ENCODE measurements around the gene UBE2Q1. TPM values are rescaled to one million over a fixed set of nuclear protein-coding genes. Genes with fewer than 3 reads are reported as not detected.

The UBE2Q1 gene
- polyA plus RNA-seq, 1 donor (not counting 4 experiments of a cell fraction or from before 2014, with no cell fraction given) = 17.6 TPM

DNA sequence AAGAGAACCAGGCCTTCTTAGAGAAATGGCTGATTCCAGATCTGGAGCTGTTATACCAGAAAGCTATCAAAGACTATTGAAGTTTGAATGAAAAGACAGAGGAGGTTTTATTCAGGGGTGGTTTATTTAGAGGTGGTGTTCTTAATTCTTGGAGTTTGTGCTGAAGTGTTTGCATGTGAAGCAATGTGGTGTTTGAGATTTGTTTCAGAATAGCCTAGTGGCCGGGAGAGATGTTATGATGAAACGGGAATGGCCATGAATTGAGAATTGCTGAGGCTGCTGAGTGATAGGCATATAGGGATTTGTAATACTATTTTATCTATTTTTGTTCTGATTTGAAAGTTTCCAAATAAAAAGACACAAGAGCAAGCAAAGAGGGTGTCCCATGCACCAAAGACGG is 45.7 kb downstream of the UBE2Q1 start:
- H3K4me1 ChIP-seq (ENCODE audit: control insufficient read depth, extremely low read depth, insufficient read depth, low read length) = no peaks in the 10 kb centered on the region
- DNase-seq (ENCODE audit: low read depth, low spot score) = no peak
- TF ChIP-seq, protein P1, sequence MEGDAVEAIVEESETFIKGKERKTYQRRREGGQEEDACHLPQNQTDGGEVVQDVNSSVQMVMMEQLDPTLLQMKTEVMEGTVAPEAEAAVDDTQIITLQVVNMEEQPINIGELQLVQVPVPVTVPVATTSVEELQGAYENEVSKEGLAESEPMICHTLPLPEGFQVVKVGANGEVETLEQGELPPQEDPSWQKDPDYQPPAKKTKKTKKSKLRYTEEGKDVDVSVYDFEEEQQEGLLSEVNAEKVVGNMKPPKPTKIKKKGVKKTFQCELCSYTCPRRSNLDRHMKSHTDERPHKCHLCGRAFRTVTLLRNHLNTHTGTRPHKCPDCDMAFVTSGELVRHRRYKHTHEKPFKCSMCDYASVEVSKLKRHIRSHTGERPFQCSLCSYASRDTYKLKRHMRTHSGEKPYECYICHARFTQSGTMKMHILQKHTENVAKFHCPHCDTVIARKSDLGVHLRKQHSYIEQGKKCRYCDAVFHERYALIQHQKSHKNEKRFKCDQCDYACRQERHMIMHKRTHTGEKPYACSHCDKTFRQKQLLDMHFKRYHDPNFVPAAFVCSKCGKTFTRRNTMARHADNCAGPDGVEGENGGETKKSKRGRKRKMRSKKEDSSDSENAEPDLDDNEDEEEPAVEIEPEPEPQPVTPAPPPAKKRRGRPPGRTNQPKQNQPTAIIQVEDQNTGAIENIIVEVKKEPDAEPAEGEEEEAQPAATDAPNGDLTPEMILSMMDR (optimal IDR thresholded peaks at IDR 0.05 in 1 of 3, IDR thresholded peaks at IDR 0.05 in 1 of 3, conservative IDR thresholded peaks at IDR 0.05 in 1 of 3; ENCODE audit: extremely low read depth in 1 of 3, insufficient read depth in 2 of 3, low read length in 3 of 3) = no peak
- TF ChIP-seq EZH2 (IDR thresholded peaks at IDR 0.05; ENCODE audit: low read length) = no peak
- no peak overlapping the region for H3K27ac ChIP-seq (ENCODE audit: control insufficient read depth, insufficient read depth, low read length)
- H3K79me2 ChIP-seq (ENCODE audit: control insufficient read depth, insufficient read depth, low read length) = no peaks in the 10 kb centered on the region
- peaks cover 19% of the 10 kb centered on the region for H3K27me3 ChIP-seq (ENCODE audit: control insufficient read depth, extremely low read depth, insufficient read depth, low read length)
- H3K9me1 ChIP-seq (ENCODE audit: control insufficient read depth, extremely low read depth, insufficient read depth, low read length) = no peaks in the 10 kb centered on the region
- no peaks in the 10 kb centered on the region for H3K36me3 ChIP-seq (ENCODE audit: control insufficient read depth in 2 of 2, extremely low read depth in 1 of 2, insufficient read depth in 2 of 2, low read length in 2 of 2)
- no peak overlapping the region for H3K9ac ChIP-seq (ENCODE audit: control insufficient read depth, extremely low read depth, insufficient read depth, low read length)
- no peak overlapping the region for H3K4me3 ChIP-seq (ENCODE audit: control insufficient read depth in 2 of 3, extremely low read depth in 1 of 3, insufficient read depth in 2 of 3, low read depth in 1 of 3, low read length in 3 of 3)
- H4K20me1 ChIP-seq (ENCODE audit: control insufficient read depth, extremely low read depth, insufficient read depth, low read length) = no peaks in the 10 kb centered on the region
- FAIRE-seq = no peak
- H3K4me2 ChIP-seq (ENCODE audit: control insufficient read depth, extremely low read depth, insufficient read depth, low read depth, low read length) = no peak overlapping the region
- H2AFZ ChIP-seq (ENCODE audit: control insufficient read depth, low read length) = no peak overlapping the region
- dilution Hi-C loops (cut with MboI; ENCODE audit: extremely low pct_ligation_motif_present, low sequenced_read_pairs) = no loop called here
- H3K9me3 ChIP-seq (ENCODE audit: control insufficient read depth, low read depth, low read length) = no peaks in the 10 kb centered on the region

DNA sequence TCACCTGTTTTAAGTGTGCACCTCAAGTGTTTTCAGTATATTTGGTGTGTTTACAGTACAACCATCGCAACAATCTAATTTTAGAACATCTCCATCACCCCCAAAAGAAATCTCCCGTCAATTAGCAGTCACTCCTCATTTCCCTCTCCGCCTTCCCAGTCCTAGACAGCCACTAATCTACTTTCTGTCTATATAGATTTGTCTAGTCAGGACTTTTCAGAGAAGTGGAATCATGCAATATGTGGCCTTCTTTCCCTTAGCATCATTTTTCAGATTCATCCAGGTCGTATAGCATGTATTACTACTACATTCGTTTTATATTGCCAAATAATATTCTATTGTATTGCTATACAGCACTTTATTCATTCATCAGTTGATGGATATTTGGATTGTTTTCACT is 54.6 kb downstream of the UBE2Q1 start:
- no peaks in the 10 kb centered on the region for H4K20me1 ChIP-seq (ENCODE audit: control insufficient read depth, extremely low read depth, insufficient read depth, low read length)
- DNase-seq (ENCODE audit: low read depth, low spot score) (no peak), FAIRE-seq (no peak)
- no peak overlapping the region for H3K4me3 ChIP-seq (ENCODE audit: control insufficient read depth in 2 of 3, extremely low read depth in 1 of 3, insufficient read depth in 2 of 3, low read depth in 1 of 3, low read length in 3 of 3)
- H3K4me1 ChIP-seq (ENCODE audit: control insufficient read depth, extremely low read depth, insufficient read depth, low read length) = no peaks in the 10 kb centered on the region
- dilution Hi-C loops (cut with MboI; ENCODE audit: extremely low pct_ligation_motif_present, low sequenced_read_pairs) = no loop called here
- H3K9me1 ChIP-seq (ENCODE audit: control insufficient read depth, extremely low read depth, insufficient read depth, low read length) = no peaks in the 10 kb centered on the region
- H2AFZ ChIP-seq (ENCODE audit: control insufficient read depth, low read length) = no peak overlapping the region
- no peak for TF ChIP-seq EZH2 (IDR thresholded peaks at IDR 0.05; ENCODE audit: low read length)
- no peaks in the 10 kb centered on the region for H3K79me2 ChIP-seq (ENCODE audit: control insufficient read depth, insufficient read depth, low read length)
- no peak overlapping the region for H3K9ac ChIP-seq (ENCODE audit: control insufficient read depth, extremely low read depth, insufficient read depth, low read length)
- peaks cover 51% of the 10 kb centered on the region for H3K27me3 ChIP-seq (ENCODE audit: control insufficient read depth, extremely low read depth, insufficient read depth, low read length)
- H3K27ac ChIP-seq (ENCODE audit: control insufficient read depth, insufficient read depth, low read length) = no peak overlapping the region
- H3K9me3 ChIP-seq (ENCODE audit: control insufficient read depth, low read depth, low read length) = peaks cover 7% of the 10 kb centered on the region
- H3K36me3 ChIP-seq (ENCODE audit: control insufficient read depth in 2 of 2, extremely low read depth in 1 of 2, insufficient read depth in 2 of 2, low read length in 2 of 2) = no peaks in the 10 kb centered on the region
- no peak overlapping the region for H3K4me2 ChIP-seq (ENCODE audit: control insufficient read depth, extremely low read depth, insufficient read depth, low read depth, low read length)

DNA sequence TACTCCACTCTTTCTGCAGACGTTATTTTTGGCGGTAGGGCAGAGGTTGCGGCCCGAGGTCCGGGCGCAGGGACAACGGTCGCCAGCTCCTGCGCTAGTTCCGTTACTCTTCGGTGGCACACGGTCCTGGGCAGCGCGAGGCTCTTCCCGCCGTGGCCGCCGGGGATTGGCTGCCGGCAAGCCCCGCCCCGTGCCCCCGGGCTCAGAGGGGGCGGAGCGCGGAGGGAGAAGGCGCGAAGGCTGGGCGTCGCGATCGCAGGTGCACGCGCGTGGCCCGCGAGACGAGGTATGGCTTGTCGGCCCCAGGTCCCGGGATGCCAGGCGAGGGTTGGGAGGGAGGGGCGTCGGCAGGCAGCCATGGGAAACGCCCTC is 55.7 kb downstream of the UBE2Q1 start:
- Histone ChIP-seq H3K4me1 (ENCODE audit: control insufficient read depth, extremely low read depth, insufficient read depth, low read length) (no peaks in the 10 kb centered on the region), H3K4me2 (ENCODE audit: control insufficient read depth, extremely low read depth, insufficient read depth, low read depth, low read length) (no peak overlapping the region), H3K4me3 (ENCODE audit: control insufficient read depth in 2 of 3, extremely low read depth in 1 of 3, insufficient read depth in 2 of 3, low read depth in 1 of 3, low read length in 3 of 3) (no peak overlapping the region), H3K9ac (ENCODE audit: control insufficient read depth, extremely low read depth, insufficient read depth, low read length) (no peak overlapping the region), H3K27ac (ENCODE audit: control insufficient read depth, insufficient read depth, low read length) (no peak overlapping the region), H3K9me1 (ENCODE audit: control insufficient read depth, extremely low read depth, insufficient read depth, low read length) (no peaks in the 10 kb centered on the region), H3K79me2 (ENCODE audit: control insufficient read depth, insufficient read depth, low read length) (no peaks in the 10 kb centered on the region), H3K27me3 (ENCODE audit: control insufficient read depth, extremely low read depth, insufficient read depth, low read length) (peaks cover 44% of the 10 kb centered on the region), H3K9me3 (ENCODE audit: control insufficient read depth, low read depth, low read length) (peaks cover 7% of the 10 kb centered on the region), H4K20me1 (ENCODE audit: control insufficient read depth, extremely low read depth, insufficient read depth, low read length) (no peaks in the 10 kb centered on the region), H2AFZ (ENCODE audit: control insufficient read depth, low read length) (no peak overlapping the region), H3K36me3 (ENCODE audit: control insufficient read depth in 2 of 2, extremely low read depth in 1 of 2, insufficient read depth in 2 of 2, low read length in 2 of 2) (no peaks in the 10 kb centered on the region)
- no peak for TF ChIP-seq EZH2 (IDR thresholded peaks at IDR 0.05; ENCODE audit: low read length)
- TF ChIP-seq, protein P1 (optimal IDR thresholded peaks at IDR 0.05 in 1 of 3, IDR thresholded peaks at IDR 0.05 in 1 of 3, conservative IDR thresholded peaks at IDR 0.05 in 1 of 3; ENCODE audit: extremely low read depth in 1 of 3, insufficient read depth in 2 of 3, low read length in 3 of 3) = no peak
- dilution Hi-C loops (cut with MboI; ENCODE audit: extremely low pct_ligation_motif_present, low sequenced_read_pairs) = no loop called here
- DNase-seq (ENCODE audit: low read depth, low spot score) (no peak), FAIRE-seq (no peak)

All from keratinocyte (primary cell).